ENCODE results near the gene COL5A2. TPM values are rescaled to one million over a fixed set of nuclear protein-coding genes. Genes with fewer than 3 reads are reported as not detected.
A peak's percentile ranks its signal among the peaks of the same experiment; 100 is the strongest.

COL5A2 gene
- total RNA-seq, 2 donors from 2014 or later, result 99.4 to 135 TPM

- peaks cover 30% of the 10 kb centered on the region for H3K36me3 ChIP-seq
- no peak overlapping the region for H3K27ac ChIP-seq
- ATAC-seq (ENCODE audit: insufficient number of reproducible peaks, low FRiP score, low read depth) (no peak), DNase-seq (ENCODE audit: low spot score) (no peak)
- TF ChIP-seq, protein P1, sequence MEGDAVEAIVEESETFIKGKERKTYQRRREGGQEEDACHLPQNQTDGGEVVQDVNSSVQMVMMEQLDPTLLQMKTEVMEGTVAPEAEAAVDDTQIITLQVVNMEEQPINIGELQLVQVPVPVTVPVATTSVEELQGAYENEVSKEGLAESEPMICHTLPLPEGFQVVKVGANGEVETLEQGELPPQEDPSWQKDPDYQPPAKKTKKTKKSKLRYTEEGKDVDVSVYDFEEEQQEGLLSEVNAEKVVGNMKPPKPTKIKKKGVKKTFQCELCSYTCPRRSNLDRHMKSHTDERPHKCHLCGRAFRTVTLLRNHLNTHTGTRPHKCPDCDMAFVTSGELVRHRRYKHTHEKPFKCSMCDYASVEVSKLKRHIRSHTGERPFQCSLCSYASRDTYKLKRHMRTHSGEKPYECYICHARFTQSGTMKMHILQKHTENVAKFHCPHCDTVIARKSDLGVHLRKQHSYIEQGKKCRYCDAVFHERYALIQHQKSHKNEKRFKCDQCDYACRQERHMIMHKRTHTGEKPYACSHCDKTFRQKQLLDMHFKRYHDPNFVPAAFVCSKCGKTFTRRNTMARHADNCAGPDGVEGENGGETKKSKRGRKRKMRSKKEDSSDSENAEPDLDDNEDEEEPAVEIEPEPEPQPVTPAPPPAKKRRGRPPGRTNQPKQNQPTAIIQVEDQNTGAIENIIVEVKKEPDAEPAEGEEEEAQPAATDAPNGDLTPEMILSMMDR (IDR thresholded peaks at IDR 0.05), result no peak
- no peaks in the 10 kb centered on the region for H3K27me3 ChIP-seq (replicated peaks; ENCODE audit: insufficient read depth)
- peaks cover 0 to 21% of the 10 kb centered on the region in 2 donors for H3K4me1 ChIP-seq (ENCODE audit: control insufficient read depth in 1 of 2, low read depth in 2 of 2)
- no peak overlapping the region for H3K4me3 ChIP-seq
- no peaks in the 10 kb centered on the region for H3K9me3 ChIP-seq
Observed at GRCh38 chr2:189072036-189072435, 107.5 kb downstream of the COL5A2 start.

GRCh38 chr2:189069855-189070619, 109.5 kb downstream of the COL5A2 start:
- Histone ChIP-seq H3K4me3 (no peak overlapping the region), H3K36me3 (peaks cover 43% of the 10 kb centered on the region), H3K27me3 (replicated peaks; ENCODE audit: insufficient read depth) (no peaks in the 10 kb centered on the region), H3K4me1 (ENCODE audit: control insufficient read depth in 1 of 2, low read depth in 2 of 2) (peaks cover 0 to 6% of the 10 kb centered on the region in 2 donors), H3K27ac (peak overlapping the region in 1 of 2 donors; percentile 3), H3K9me3 (no peaks in the 10 kb centered on the region)
- DNase-seq (ENCODE audit: low spot score) (no peak), ATAC-seq (ENCODE audit: insufficient number of reproducible peaks, low FRiP score, low read depth) (no peak)
- TF ChIP-seq, protein P1 (IDR thresholded peaks at IDR 0.05), result no peak

- H3K27ac ChIP-seq, result no peak overlapping the region
- H3K9me3 ChIP-seq, result no peaks in the 10 kb centered on the region
- ATAC-seq (ENCODE audit: insufficient number of reproducible peaks, low FRiP score, low read depth) (no peak), DNase-seq (ENCODE audit: low spot score) (no peak)
- TF ChIP-seq, protein P1 (IDR thresholded peaks at IDR 0.05), result no peak
- no peaks in the 10 kb centered on the region for H3K4me1 ChIP-seq (ENCODE audit: control insufficient read depth in 1 of 2, low read depth in 2 of 2)
- H3K4me3 ChIP-seq, result no peak overlapping the region
- peaks cover 47% of the 10 kb centered on the region for H3K36me3 ChIP-seq
- no peaks in the 10 kb centered on the region for H3K27me3 ChIP-seq (replicated peaks; ENCODE audit: insufficient read depth)
Observed at GRCh38 chr2:189066037-189066436, 113.5 kb downstream of the COL5A2 start.

- Histone ChIP-seq H3K4me3 (no peak overlapping the region), H3K9me3 (no peaks in the 10 kb centered on the region), H3K4me1 (ENCODE audit: control insufficient read depth in 1 of 2, low read depth in 2 of 2) (peaks cover 0 to 31% of the 10 kb centered on the region in 2 donors), H3K27me3 (replicated peaks; ENCODE audit: insufficient read depth) (no peaks in the 10 kb centered on the region), H3K27ac (peak overlapping the region in 1 of 2 donors; percentile 29), H3K36me3 (peaks cover 25% of the 10 kb centered on the region)
- ATAC-seq (ENCODE audit: insufficient number of reproducible peaks, low FRiP score, low read depth), result no peak
- TF ChIP-seq, protein P1 (IDR thresholded peaks at IDR 0.05), result no peak
- DNase-seq (ENCODE audit: low spot score), result no peak
Observed at GRCh38 chr2:189060096-189060642, 119.4 kb downstream of the COL5A2 start.

- H3K36me3 ChIP-seq, result peaks cover 20% of the 10 kb centered on the region
Observed at GRCh38 chr2:189057316-189057715, 122.2 kb downstream of the COL5A2 start.

More at GRCh38 chr2:189057316-189057715, 122.2 kb downstream of the COL5A2 start:
- no peak for ATAC-seq (ENCODE audit: insufficient number of reproducible peaks, low FRiP score, low read depth)
- peaks cover 0 to 31% of the 10 kb centered on the region in 2 donors for H3K4me1 ChIP-seq (ENCODE audit: control insufficient read depth in 1 of 2, low read depth in 2 of 2)
- H3K27me3 ChIP-seq (replicated peaks; ENCODE audit: insufficient read depth), result no peaks in the 10 kb centered on the region
- no peak overlapping the region for H3K4me3 ChIP-seq
- DNase-seq (ENCODE audit: low spot score), result no peak
- H3K27ac ChIP-seq, result no peak overlapping the region
- TF ChIP-seq, protein P1 (IDR thresholded peaks at IDR 0.05), result no peak
- no peaks in the 10 kb centered on the region for H3K9me3 ChIP-seq
